Naive thymus-derived CD8-positive, alpha-beta T cell (primary cell): ENCODE measurements around the gene CHST11. TPM values are rescaled to one million over a fixed set of nuclear protein-coding genes. Genes with fewer than 3 reads are reported as not detected.

ENCODE experiments used
- ATAC-seq, 2 donors: fragments of 150-1000 bp; cut with Tn5 transposase in 1 of 2; sonication (Bioruptor Pico), chemical (Tn5 transposase) in 1 of 2; 1 replicate in 1 of 2; 2 replicates in 1 of 2; pipeline ENCODE4 v1.10.0; 2021; ENCODE audit warnings: mild to moderate bottlenecking in 2 of 2, moderate library complexity in 2 of 2
- POLR2A ChIA-PET: fragments of 350-600 bp; sonication (Branson Sonifier 250); formaldehyde crosslinking; loops from one replicate; lab custom pipeline; 2021; ENCODE audit warnings: antibody characterized with exemption; lab: Charles Lee
- DNase-seq, 10 donors: peaks; one replicate each; pipeline versions ENCODE4 v3.0.0 to v3.0.0-alpha.2; 2020 to 2022
- H3K27ac Mint-ChIP-seq, 10 donors: one replicate each; pipeline ENCODE4 v1.8.0; 2020 to 2022; ENCODE audit warnings: mild to moderate bottlenecking in 10 of 10, mixed read lengths in 10 of 10, moderate library complexity in 4 of 10, inconsistent platforms in 1 of 10
- H3K27me3 Mint-ChIP-seq, 5 donors: one replicate each; pipeline ENCODE4 v1.8.0; 2021 to 2022; ENCODE audit warnings: mixed read lengths in 5 of 5
- H3K36me3 Mint-ChIP-seq, 3 donors: one replicate each; pipeline ENCODE4 v1.8.0; 2020 to 2022; ENCODE audit warnings: mixed read lengths in 3 of 3, mild to moderate bottlenecking in 2 of 3, inconsistent platforms in 1 of 3
- H3K4me1 Mint-ChIP-seq, 4 donors: one replicate each; pipeline ENCODE4 v1.8.0; 2021 to 2022; ENCODE audit warnings: mixed read lengths in 4 of 4
- H3K4me3 Mint-ChIP-seq, 10 donors: one replicate each; pipeline ENCODE4 v1.8.0; 2020 to 2022; ENCODE audit warnings: mild to moderate bottlenecking in 10 of 10, mixed read lengths in 10 of 10, moderate library complexity in 6 of 10, inconsistent platforms in 1 of 10
- H3K9me3 Mint-ChIP-seq, 9 donors: one replicate each; pipeline ENCODE4 v1.8.0; 2020 to 2022; ENCODE audit warnings: mixed read lengths in 9 of 9, mild to moderate bottlenecking in 3 of 9, inconsistent platforms in 1 of 9, moderate library complexity in 1 of 9
- polyA plus RNA-seq, 3 donors: library from polyadenylated mRNA; unstranded; fragments of 300-500 nt; fragmentation: Illumina TruSeq; gene quantifications; one replicate each; pipeline ENCODE4 v1.2.3, GENCODE V29; 2021
- total RNA-seq, 8 experiments: library from RNA in 2 of 8; stranded (reverse) in 2 of 8; gene quantifications; one replicate each; pipeline ENCODE4 v1.2.3 and lab custom pipeline; 2021 to 2026

The CHST11 gene
- total and polyA plus RNA-seq, 5 experiments from 2014 or later, result 23.1 to 35.6 (median 26.8) TPM

DNA sequence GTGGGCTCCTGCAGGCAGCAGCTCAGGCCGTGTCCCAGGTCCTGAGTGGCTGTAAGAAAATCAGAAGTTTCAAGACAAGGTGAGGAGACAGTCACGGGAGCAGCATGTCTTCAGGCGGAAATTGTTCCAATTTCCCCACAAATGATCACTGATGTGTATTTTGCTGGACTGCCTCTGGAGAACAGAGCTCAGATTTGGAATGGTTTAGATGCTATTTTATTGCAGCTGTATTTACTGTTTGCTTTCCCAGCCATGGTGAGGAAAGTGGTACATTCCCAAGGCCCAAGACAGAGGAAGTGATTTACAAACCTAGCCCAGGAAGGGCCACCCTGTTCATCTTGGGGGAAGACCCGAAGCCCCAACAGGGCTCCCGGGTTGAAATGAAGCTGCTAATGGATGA is 195.6 kb downstream of the CHST11 start:
- Mint-ChIP-seq H3K4me3 (no peak overlapping the region), H3K4me1 (peaks cover 14 to 57% (median 28%) of the 10 kb centered on the region in 4 donors), H3K27me3 (no peaks in the 10 kb centered on the region), H3K9me3 (no peaks in the 10 kb centered on the region), H3K27ac (no peak overlapping the region), H3K36me3 (peaks cover 0 to 10% (median 2%) of the 10 kb centered on the region in 3 donors)
- ATAC-seq, result no peak
- DNase-seq, result no peak
- POLR2A ChIA-PET, result no interaction called here

DNA sequence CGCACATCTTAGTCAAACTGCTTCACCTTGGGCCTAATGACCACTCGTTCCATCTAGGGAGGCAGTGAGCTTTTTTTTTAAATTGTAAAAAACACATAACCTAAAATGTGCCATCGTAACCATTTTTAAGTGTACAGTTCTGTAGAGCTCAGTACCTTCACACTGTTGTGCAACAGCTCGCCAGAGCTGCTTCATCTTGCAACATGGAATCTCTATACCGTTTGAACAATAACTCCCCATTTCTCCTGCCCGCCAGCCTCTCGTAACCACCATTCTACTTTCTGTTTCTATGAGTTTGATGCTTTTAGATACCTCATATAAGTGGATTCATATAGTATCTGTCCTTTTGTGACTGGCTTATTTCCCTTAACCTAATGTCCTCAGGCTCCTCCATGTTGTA is 196.2 kb downstream of the CHST11 start:
- ATAC-seq (no peak), DNase-seq (no peak)
- H3K27me3 Mint-ChIP-seq, result no peaks in the 10 kb centered on the region
- no peaks in the 10 kb centered on the region for H3K9me3 Mint-ChIP-seq
- POLR2A ChIA-PET, result no interaction called here
- no peak overlapping the region for H3K4me3 Mint-ChIP-seq
- peak overlapping the region in 1 of 10 donors; percentile 16 for H3K27ac Mint-ChIP-seq
- peaks cover 10 to 52% (median 27%) of the 10 kb centered on the region in 4 donors for H3K4me1 Mint-ChIP-seq
- peaks cover 0 to 7% (median 0%) of the 10 kb centered on the region in 3 donors for H3K36me3 Mint-ChIP-seq

DNA sequence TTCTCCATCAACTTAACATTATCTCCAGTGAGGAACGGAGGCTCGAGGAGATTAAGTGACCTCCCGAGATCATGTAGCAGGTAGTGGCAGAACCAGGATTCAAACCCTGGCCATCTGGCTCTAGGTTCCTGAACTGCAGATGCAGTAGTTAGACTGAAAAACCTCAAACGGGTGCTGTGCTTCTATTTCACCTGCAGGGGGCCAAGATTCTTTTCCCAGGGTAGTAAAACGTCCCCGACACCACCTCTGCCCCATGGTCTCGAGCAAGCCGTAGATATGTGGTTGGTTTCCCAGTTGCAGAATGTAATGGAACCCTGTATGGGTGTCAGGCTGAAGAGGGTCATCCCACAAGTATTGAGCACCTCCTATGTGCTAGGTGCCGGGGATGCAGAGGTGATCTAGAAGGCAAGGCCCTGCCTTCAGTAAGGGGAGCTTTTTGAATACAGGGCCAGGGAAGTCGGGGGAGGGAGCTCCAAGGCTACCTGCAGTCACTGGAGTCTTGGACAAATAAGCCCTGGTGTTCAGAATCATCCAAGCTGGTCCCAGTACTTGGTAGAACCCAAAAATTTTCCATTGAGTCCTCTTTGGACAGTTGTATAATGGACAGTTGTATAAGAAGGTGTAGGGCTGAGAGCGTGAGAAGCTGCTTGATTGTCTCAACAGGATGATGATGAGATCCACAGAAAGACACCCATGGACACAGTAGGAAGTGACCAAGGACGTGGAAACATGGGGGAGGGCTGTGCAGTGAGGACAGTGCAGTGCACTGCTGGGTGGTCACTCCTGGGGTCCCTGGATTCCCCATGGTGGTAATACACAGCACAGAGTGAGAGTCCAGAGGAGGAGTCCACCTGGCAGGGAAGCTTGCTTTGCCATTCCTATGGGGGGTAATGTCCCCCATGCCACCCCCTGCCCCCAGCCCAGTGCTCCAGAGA is 197.2 kb downstream of the CHST11 start:
- peak in 3 of 10 donors; percentile 7 to 26 (median 21) for DNase-seq
- H3K36me3 Mint-ChIP-seq, result peaks cover 0 to 7% (median 0%) of the 10 kb centered on the region in 3 donors
- peaks cover 10 to 46% (median 29%) of the 10 kb centered on the region in 4 donors for H3K4me1 Mint-ChIP-seq
- H3K27me3 Mint-ChIP-seq, result no peaks in the 10 kb centered on the region
- no peak overlapping the region for H3K4me3 Mint-ChIP-seq
- H3K27ac Mint-ChIP-seq, result peak overlapping the region in 5 of 10 donors; percentile 2 to 48 (median 28)
- no peaks in the 10 kb centered on the region for H3K9me3 Mint-ChIP-seq
- ATAC-seq, result no peak
- POLR2A ChIA-PET, result no interaction called here

DNA sequence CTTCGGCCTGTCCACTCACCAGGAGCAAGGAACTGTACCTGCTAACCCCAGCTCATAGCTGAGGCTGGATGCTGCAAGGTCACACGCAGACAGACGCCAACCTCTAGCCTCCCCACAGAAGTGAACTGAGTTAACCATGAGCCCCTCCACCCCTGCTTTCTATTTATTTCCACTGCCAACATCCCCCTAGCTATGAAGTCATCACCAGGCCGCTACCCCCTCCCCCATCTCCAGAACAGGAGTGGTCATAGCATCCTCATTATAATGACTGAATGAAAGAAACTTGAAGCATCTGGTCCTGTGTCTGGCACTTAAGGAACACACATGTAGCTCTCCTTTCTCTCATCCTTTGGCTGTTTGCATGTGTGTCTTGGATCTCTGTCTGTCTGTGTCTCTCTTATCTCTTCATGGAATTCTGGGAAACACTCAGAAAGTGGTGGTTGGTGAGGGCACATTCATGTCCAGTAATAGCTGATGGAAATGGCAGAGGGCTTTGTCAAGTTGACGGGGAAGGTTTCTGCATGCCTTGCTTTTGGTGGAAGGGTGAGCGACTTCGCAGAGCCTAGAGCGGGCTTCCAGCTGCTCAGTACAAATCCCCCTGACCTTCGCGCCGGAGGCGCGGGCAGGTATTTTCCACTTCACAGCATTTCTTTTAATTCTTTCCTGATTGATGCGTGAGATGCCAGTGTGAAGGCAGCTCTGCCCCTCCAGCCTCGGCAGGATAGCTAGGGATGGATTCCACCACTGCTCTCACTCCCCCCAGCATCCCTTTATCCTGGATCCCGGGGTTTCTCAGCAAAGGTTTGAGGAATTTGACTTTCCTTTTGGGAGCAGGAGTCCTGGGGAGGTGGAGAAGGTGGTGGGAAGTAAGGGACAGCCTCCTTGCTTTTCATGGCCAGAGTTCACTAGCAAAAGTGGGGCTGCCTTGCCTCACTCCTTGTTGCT is 198.2 kb downstream of the CHST11 start:
- peaks cover 10 to 39% (median 23%) of the 10 kb centered on the region in 4 donors for H3K4me1 Mint-ChIP-seq
- ATAC-seq (no peak), DNase-seq (no peak)
- H3K4me3 Mint-ChIP-seq, result no peak overlapping the region
- H3K27ac Mint-ChIP-seq, result peak overlapping the region in 3 of 10 donors; percentile 27 to 65 (median 36)
- POLR2A ChIA-PET, result no interaction called here
- no peaks in the 10 kb centered on the region for H3K9me3 Mint-ChIP-seq
- no peaks in the 10 kb centered on the region for H3K27me3 Mint-ChIP-seq
- peaks cover 0 to 3% (median 0%) of the 10 kb centered on the region in 3 donors for H3K36me3 Mint-ChIP-seq

DNA sequence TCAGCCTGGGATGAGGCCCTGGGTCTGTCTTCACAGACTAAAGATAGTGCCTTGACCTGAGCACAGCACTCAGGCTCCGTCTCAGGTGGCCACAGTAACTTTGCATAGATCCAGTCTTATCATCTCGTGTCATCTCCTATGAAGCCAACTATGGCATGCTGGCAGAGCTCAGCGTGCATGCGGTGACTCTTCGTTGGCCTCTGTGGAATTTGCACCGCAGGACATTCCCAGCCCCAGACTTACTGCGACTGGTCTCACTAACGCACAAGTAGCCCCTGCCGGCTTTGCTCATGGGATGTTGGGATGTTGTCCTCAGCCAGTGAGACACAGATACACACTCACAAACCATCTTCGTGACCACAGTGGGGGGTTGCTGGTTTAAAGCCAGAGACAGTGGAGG is 199.6 kb downstream of the CHST11 start:
- POLR2A ChIA-PET, result no interaction called here
- Mint-ChIP-seq H3K27ac (no peak overlapping the region), H3K9me3 (no peaks in the 10 kb centered on the region), H3K27me3 (no peaks in the 10 kb centered on the region), H3K4me3 (no peak overlapping the region), H3K4me1 (peaks cover 14 to 37% (median 24%) of the 10 kb centered on the region in 4 donors), H3K36me3 (peaks cover 0 to 3% (median 0%) of the 10 kb centered on the region in 3 donors)
- no peak for ATAC-seq
- DNase-seq, result no peak

DNA sequence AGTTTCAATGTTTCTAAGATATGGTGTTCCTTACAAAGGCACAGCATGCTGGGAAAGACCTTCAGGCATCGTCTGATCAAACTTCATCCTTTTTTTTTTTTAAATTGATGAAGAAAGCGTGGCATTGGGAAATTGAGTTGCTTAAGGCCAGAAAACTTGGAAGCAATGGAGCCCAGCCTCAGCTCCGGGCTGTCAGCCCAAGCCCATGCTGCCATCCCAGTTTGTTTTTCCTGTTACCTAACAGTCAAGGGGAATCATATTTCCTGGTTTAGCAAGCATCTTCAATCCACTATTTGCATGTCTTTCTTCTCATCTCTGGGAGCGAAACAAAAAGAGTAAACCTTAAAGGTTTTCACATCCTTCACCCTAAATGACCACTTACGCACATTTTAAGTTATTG is 200.2 kb downstream of the CHST11 start:
- Mint-ChIP-seq H3K4me1 (peaks cover 12 to 33% (median 24%) of the 10 kb centered on the region in 4 donors), H3K27ac (no peak overlapping the region), H3K27me3 (no peaks in the 10 kb centered on the region), H3K36me3 (peaks cover 0 to 3% (median 0%) of the 10 kb centered on the region in 3 donors), H3K4me3 (no peak overlapping the region), H3K9me3 (no peaks in the 10 kb centered on the region)
- no peak for ATAC-seq
- DNase-seq, result no peak
- POLR2A ChIA-PET, result no interaction called here

DNA sequence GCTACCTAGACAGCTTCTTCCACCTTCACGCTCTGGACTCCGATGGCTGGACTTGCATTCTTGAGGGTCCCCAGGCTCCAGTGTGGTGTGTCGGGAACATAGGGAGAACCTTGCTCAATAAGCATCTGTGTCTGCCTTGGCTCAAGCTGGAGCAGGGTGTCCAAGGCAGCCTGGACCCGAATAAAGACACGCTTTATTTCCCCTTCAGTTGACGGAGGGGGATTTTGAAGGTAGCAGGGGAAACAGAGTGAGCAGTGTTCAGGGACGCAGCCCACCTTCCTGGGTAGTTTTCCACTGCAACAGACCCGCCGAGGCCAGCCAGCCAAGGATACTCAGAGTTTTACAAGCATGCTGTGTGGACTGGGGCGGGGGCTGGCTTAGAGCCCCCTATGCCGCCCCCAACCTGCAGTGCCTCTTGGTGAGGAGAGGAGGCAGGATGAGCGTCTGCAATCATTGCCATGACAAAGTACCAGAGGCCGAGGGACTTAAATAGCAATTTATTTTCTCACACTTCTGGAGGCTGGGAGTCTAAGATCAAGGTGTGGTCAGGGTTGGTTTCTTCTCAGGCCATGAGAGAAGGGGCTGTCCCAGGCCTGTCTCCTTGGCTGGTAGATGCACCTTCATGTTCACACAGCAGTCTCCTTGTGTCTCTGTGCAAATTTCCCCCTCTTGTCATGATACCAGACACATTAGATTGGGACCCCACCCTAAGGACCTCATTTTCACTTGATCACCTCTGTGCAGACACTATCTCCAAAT is 201.2 kb downstream of the CHST11 start:
- Mint-ChIP-seq H3K27ac (peak overlapping the region in 1 of 10 donors; percentile 4), H3K27me3 (no peaks in the 10 kb centered on the region), H3K9me3 (no peaks in the 10 kb centered on the region), H3K4me1 (peaks cover 16 to 30% (median 22%) of the 10 kb centered on the region in 4 donors), H3K36me3 (peaks cover 0 to 6% (median 0%) of the 10 kb centered on the region in 3 donors), H3K4me3 (no peak overlapping the region)
- ATAC-seq, result no peak
- POLR2A ChIA-PET, result no interaction called here
- DNase-seq, result no peak

DNA sequence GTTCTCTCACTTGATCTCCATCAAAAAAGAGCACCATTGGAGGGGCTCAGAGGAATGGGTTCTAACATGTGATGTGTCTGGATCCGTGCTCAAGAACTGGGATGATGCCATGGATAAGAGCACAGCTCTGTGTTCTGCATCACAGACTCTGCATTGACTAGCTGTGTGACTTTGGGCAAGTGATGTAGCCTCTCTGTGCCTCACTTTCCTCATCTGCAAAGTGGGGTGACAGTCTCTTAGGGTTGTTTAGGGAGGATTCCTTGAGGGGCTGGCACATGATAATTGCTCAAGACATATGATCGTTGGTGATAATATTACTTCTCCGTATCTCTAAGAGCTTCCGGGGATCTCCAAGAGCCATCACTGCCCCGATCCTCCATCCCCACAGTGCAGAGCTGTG is 202.3 kb downstream of the CHST11 start:
- Mint-ChIP-seq H3K27ac (no peak overlapping the region), H3K9me3 (no peaks in the 10 kb centered on the region), H3K4me3 (no peak overlapping the region), H3K4me1 (peaks cover 10 to 23% (median 16%) of the 10 kb centered on the region in 4 donors), H3K36me3 (peaks cover 0 to 7% (median 0%) of the 10 kb centered on the region in 3 donors), H3K27me3 (no peaks in the 10 kb centered on the region)
- DNase-seq (no peak), ATAC-seq (no peak)
- POLR2A ChIA-PET, result no interaction called here

DNA sequence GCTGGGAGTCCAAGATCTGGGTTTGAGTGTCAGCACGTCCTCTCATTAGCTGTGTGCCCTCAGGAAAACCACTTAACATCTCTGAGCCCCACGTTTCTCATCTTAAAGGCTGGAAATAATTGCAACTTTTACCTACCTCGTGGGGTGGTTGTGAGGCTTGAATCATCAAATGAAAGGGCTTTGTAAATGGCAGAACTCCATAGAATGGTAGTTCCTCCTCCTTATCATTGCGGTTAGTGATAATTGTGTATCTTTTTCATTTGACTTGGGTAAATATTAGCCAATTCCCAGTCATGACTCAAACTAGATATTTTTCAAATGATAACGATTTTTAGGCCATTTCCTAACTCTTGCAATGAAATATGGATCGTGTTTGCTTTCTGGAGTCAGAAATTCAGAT is 205.5 kb downstream of the CHST11 start:
- DNase-seq, result no peak
- Mint-ChIP-seq H3K4me3 (no peak overlapping the region), H3K36me3 (peaks cover 0 to 4% (median 0%) of the 10 kb centered on the region in 3 donors), H3K27me3 (no peaks in the 10 kb centered on the region), H3K4me1 (peaks cover 10 to 24% (median 11%) of the 10 kb centered on the region in 4 donors), H3K9me3 (no peaks in the 10 kb centered on the region), H3K27ac (peak overlapping the region in 1 of 10 donors; percentile 15)
- no peak for ATAC-seq
- POLR2A ChIA-PET, result no interaction called here

DNA sequence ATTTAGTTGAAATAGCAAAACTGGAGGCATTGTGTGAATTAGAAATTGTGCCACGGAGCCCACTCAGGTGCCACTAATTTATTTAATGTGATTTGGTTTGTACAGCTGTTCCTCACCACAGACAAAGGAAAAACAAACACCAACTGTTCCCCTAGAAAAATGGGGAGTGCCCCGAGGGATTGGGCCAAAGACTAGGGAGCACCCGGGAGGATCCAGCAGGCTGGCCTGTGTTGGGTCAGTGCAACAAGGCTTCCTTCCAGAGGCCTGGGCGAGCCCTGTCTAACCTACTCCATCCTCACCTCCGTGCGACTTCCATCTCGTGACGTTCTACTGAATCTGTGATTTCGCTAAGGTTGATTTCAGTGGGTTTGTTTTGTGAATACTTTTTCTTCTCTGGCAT is 206.2 kb downstream of the CHST11 start:
- Mint-ChIP-seq H3K27ac (peak overlapping the region in 1 of 10 donors; percentile 8), H3K9me3 (no peaks in the 10 kb centered on the region), H3K4me3 (no peak overlapping the region), H3K4me1 (peaks cover 11 to 31% (median 11%) of the 10 kb centered on the region in 4 donors), H3K27me3 (no peaks in the 10 kb centered on the region), H3K36me3 (peaks cover 0 to 4% (median 0%) of the 10 kb centered on the region in 3 donors)
- POLR2A ChIA-PET, result no interaction called here
- ATAC-seq (no peak), DNase-seq (no peak)

DNA sequence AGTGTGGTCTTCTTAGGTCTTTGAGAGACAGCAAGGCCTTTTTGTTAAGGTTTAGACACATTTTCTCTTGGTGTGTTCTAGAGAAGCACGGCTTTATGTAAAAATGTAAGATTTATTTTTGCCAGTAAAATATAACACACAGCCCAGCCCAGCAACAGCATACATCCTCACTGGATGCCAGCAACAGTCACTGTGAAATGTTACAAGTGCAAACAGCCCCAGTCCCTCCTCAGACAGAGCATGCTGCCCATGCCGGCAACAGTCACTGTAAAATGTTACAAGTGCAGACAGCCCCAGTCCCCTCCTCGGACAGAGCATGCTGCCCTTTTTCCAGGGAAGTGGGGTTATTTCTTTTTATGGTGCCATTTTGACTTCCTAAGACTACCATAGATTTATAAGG is 207.6 kb downstream of the CHST11 start:
- H3K27me3 Mint-ChIP-seq, result no peaks in the 10 kb centered on the region
- DNase-seq, result no peak
- no peaks in the 10 kb centered on the region for H3K9me3 Mint-ChIP-seq
- ATAC-seq, result no peak
- peaks cover 10 to 40% (median 17%) of the 10 kb centered on the region in 4 donors for H3K4me1 Mint-ChIP-seq
- POLR2A ChIA-PET, result no interaction called here
- peaks cover 0 to 4% (median 0%) of the 10 kb centered on the region in 3 donors for H3K36me3 Mint-ChIP-seq
- peak overlapping the region in 2 of 10 donors; percentile 22 to 31 for H3K27ac Mint-ChIP-seq
- H3K4me3 Mint-ChIP-seq, result no peak overlapping the region

DNA sequence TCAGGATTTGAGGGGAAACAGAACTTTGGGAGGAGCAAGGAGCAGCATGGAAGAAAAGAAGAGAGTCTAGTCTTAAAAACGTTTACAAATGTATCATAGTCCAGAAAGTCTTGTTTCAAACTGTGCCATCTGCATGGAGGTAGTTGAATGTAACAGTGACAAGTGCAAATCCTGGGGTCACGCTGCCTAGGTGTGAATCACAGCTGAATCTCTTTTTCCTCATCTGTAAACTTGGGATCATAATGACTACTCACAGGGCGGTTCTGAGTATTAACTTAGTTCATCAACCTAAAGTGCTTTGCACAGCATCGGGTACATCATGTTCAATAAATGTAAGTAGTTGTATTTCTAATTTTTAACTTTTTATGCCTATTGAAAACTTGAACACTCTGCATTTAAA is 208.5 kb downstream of the CHST11 start:
- ATAC-seq (no peak), DNase-seq (no peak)
- Mint-ChIP-seq H3K9me3 (no peaks in the 10 kb centered on the region), H3K4me1 (peaks cover 18 to 50% (median 25%) of the 10 kb centered on the region in 4 donors), H3K4me3 (no peak overlapping the region), H3K27me3 (no peaks in the 10 kb centered on the region), H3K36me3 (peaks cover 0 to 4% (median 0%) of the 10 kb centered on the region in 3 donors), H3K27ac (peak overlapping the region in 1 of 10 donors; percentile 15)
- POLR2A ChIA-PET, result no interaction called here
